Fibroblast of mammary gland (primary cell): ENCODE data around the gene RAD17.
"Not testable (repeated sequence)": the region's sequence is repeated elsewhere in the genome, so short reads cannot be mapped to it uniquely, and the experiment has no call there.

Source experiments
- DNase-seq: peaks from one replicate; pipeline ENCODE4 v3.0.0-alpha.2; 2010; ENCODE audit warnings: low read depth
- H3K4me3 ChIP-seq: 2 replicates; pipeline ENCODE4 v1.5.1; 2011; ENCODE audit warnings: low read depth, mild to moderate bottlenecking, low read length, moderate library complexity; ENCODE audit not compliant: control insufficient read depth
- CTCF ChIP-seq: conservative IDR thresholded peaks from 2 replicates; pipeline ENCODE4 v1.5.1; 2011; ENCODE audit warnings: low read depth, low read length, inconsistent platforms; ENCODE audit not compliant: control insufficient read depth, insufficient read depth

Gene RAD17

DNA sequence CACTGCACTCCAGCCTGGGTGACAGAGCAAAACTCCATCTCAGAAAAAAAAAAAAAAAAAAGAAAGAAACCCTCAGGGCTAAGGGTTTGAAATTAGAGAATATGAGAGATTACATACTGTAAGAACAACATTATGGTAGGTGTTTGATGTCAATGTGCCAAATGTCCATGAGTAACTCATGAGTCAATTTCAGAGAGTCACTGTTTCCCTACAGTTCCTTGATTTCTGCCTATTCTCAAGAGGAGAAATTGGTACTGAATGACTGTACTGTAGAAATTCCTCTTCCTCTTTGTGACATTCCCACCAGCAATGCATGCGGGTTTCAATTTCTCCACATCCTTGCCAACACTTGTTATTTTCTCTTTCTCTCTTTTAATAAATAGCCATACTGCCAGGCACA is 80.5 kb downstream of the RAD17 start:
- TF ChIP-seq CTCF, result no peak
- peak; percentile 97 for DNase-seq
- no peak overlapping the region for H3K4me3 ChIP-seq

DNA sequence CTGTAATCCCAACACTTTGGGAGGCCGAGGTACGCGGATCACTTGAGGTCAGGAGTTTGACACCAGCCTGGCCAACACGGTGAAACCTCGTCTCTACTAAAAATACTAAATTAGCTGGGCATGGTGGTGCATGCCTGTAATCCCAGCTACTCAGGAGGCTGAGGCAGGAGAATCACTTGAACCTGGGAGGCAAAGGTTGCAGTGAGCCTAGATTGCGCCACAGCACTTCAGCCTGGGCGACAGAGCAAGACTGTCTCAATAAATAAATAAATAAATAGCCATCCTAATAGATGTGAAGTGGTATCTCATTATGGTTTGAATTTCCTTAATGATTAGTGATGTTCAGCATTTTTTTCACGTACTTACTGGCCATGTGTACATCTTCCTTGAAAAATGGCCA is 80.9 kb downstream of the RAD17 start:
- DNase-seq, H3K4me3 ChIP-seq: not testable (repeated sequence)

- peak; percentile 19 for DNase-seq
- no peak overlapping the region for H3K4me3 ChIP-seq
- TF ChIP-seq CTCF, result no peak
These were observed 82.5 kb downstream of the RAD17 start for GRCh38 chr5:69451941-69452647.

- not testable (repeated sequence) for DNase-seq, H3K4me3 ChIP-seq
These were observed 83.9 kb downstream of the RAD17 start for GRCh38 chr5:69453487-69453886.

GRCh38 chr5:69454460-69455249 is 85.0 kb downstream of the RAD17 start:
- no peak overlapping the region for H3K4me3 ChIP-seq
- no peak for TF ChIP-seq CTCF
- DNase-seq, result no peak

DNA sequence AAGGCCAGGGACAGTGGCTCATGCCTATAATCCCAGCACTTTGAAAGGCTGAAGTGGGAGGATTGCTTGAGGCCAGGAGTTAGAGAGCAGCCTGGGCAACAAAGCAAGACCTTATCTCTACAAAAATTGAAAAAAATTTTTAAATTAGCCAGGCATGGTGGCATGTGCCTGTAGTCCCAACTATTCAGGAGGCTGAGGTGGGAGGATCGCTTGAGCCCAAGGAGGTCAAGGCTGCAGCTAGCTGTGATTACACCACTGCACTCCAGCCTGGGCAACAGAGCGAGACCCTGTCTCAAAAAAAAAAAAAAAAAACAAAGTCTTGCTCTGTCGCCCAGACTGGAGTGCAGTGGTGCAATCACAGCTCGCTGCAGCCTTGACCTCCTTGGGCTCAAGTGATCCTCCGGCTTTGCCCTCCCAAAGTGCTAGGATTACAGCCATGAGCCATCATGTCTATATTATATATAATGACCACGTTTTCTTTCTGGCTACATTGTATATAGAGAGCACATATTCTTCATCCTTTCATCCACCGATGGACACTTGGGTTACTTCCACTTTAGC is 85.9 kb downstream of the RAD17 start:
- DNase-seq, H3K4me3 ChIP-seq: not testable (repeated sequence)

DNA sequence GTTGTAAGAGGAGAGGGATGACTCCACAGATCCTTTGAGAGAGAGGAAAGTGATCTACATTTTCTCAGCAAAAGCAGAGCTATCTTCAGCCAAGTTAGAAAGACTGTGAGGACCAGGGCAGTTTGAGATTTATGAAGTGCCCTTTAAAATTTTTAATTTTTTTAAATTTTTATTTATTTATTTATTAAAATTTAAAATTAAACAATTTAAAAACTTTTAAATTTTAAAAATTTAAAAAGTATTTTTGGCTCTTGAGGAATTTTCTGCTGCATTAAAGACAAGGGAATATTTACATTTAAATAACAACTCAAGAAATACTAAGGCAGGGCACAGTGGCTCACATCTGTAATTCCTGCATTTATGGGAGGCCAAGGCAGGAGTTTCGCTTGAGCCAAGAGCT is 92.6 kb downstream of the RAD17 start:
- no peak overlapping the region for H3K4me3 ChIP-seq
- no peak for DNase-seq
- TF ChIP-seq CTCF, result no peak
